Heart left ventricle (tissue), 11 donors: ENCODE results near the gene PLSCR3. TPM values are rescaled to one million over a fixed set of nuclear protein-coding genes. Genes with fewer than 3 reads are reported as not detected.

Experiments
- polyA plus RNA-seq, 2 donors: library from polyadenylated mRNA; stranded (reverse); fragments of 200-250 nt; gene quantifications; one replicate each; pipeline ENCODE4 v1.2.3, GENCODE V29; 2013
- total RNA-seq, 9 donors: library from RNA; depleted of rRNA in 2 of 9; stranded (reverse); fragments of >200 nt in 2 of 9; fragmentation: NEBNext Ultra II Directional in 3 of 9; extraction: Animal tissue kit (Norgen Biotek cat#: 25700) in 3 of 9; gene quantifications; one replicate each; pipeline versions ENCODE4 v1.1.0 to v1.2.4, GENCODE V29; 2016 to 2023
- donor health status: ischemic (EF 13 %, LVEDD 7.1; RV severe dilation, severe dysfunction).
- donor health status: healthy with polysubstance abuse.
- donor health status: DM: no; HTN: yes; CAD: no.
- donor health status: DM: no; HTN: no; CAD: no.
- donor health status: ischemic (EF 25% LVEDD 5.7; RV mildly dilated, moderate dysfunction).
- donor health status: healthy.
- donor health status: DM: yes; HTN: yes; CAD: no.
- donor health status: PGD.
- donor health status: nonischemic (EF 23%, LVEDD 6.1; RV moderate dilation, normal function).

PLSCR3 gene
- total and polyA plus RNA-seq, 11 donors: 14.3 to 29.5 (median 16.9) TPM

Other genes with a start within 250 kb of the PLSCR3 start
Only the 30 nearest of the 38 such genes appear.
- gene ACADVL, start 174.6 kb downstream of the PLSCR3 start, total RNA-seq: 1,000 to 10,000 TPM in 7 of 9 donors, 100 to 1,000 TPM in 2; 874 to 2,110 (median 1,385) TPM
- 1,000 to 10,000 TPM in 1 of 2 donors, 100 to 1,000 TPM in 1; 601 to 2,758 TPM for gene ACADVL, start 174.6 kb downstream of the PLSCR3 start, polyA plus RNA-seq
- gene DVL2, start 160.0 kb downstream of the PLSCR3 start, total RNA-seq: 10 to 100 TPM; 14.0 to 28.6 (median 17.8) TPM
- gene DVL2, start 160.0 kb downstream of the PLSCR3 start, polyA plus RNA-seq: 10 to 100 TPM; 13.0 to 15.6 TPM
- 10 to 100 TPM; 19.1 to 36.7 (median 23.0) TPM for gene PHF23, start 155.1 kb downstream of the PLSCR3 start, total RNA-seq
- 10 to 100 TPM; 13.7 to 31.8 TPM for gene PHF23, start 155.1 kb downstream of the PLSCR3 start, polyA plus RNA-seq
- 100 to 1,000 TPM; 293 to 591 (median 491) TPM for gene GABARAP, start 152.1 kb downstream of the PLSCR3 start, total RNA-seq
- gene GABARAP, start 152.1 kb downstream of the PLSCR3 start, polyA plus RNA-seq: 100 to 1,000 TPM; 580 to 674 TPM
- gene CTDNEP1, start 142.8 kb downstream of the PLSCR3 start, total RNA-seq: 100 to 1,000 TPM in 6 of 9 donors, 10 to 100 TPM in 3; 54.0 to 126 (median 107) TPM
- gene CTDNEP1, start 142.8 kb downstream of the PLSCR3 start, polyA plus RNA-seq: 100 to 1,000 TPM in 1 of 2 donors, 10 to 100 TPM in 1; 54.4 to 120 TPM
- 10 to 100 TPM; 28.0 to 87.2 (median 52.6) TPM for gene ELP5, start 142.3 kb downstream of the PLSCR3 start, total RNA-seq
- gene ELP5, start 142.3 kb downstream of the PLSCR3 start, polyA plus RNA-seq: 10 to 100 TPM; 33.5 to 47.0 TPM
- 1 to 10 TPM in 5 of 9 donors, under 1 TPM in 2, not detected in 2; 0.36 to 2.6 (median 2.0) TPM for gene CLDN7, start 132.0 kb downstream of the PLSCR3 start, total RNA-seq
- 1 to 10 TPM; 1.1 to 1.3 TPM for gene CLDN7, start 132.0 kb downstream of the PLSCR3 start, polyA plus RNA-seq
- 100 to 1,000 TPM in 7 of 9 donors, 10 to 100 TPM in 2; 82.0 to 184 (median 172) TPM for gene SLC2A4, start 112.8 kb downstream of the PLSCR3 start, total RNA-seq
- 100 to 1,000 TPM in 1 of 2 donors, 10 to 100 TPM in 1; 48.5 to 107 TPM for gene SLC2A4, start 112.8 kb downstream of the PLSCR3 start, polyA plus RNA-seq
- 1 to 10 TPM in 1 of 9 donors, under 1 TPM in 8; 0.32 to 1.6 (median 0.56) TPM for gene YBX2, start 99.9 kb downstream of the PLSCR3 start, total RNA-seq
- 1 to 10 TPM in 1 of 2 donors, under 1 TPM in 1; 0.43 to 2.0 TPM for gene YBX2, start 99.9 kb downstream of the PLSCR3 start, polyA plus RNA-seq
- 100 to 1,000 TPM; 120 to 500 (median 257) TPM for gene EIF5A, start 86.9 kb downstream of the PLSCR3 start, total RNA-seq
- 100 to 1,000 TPM; 403 to 934 TPM for gene EIF5A, start 86.9 kb downstream of the PLSCR3 start, polyA plus RNA-seq
- 100 to 1,000 TPM in 1 of 9 donors, 10 to 100 TPM in 8; 51.0 to 118 (median 61.2) TPM for gene GPS2, start 79.2 kb downstream of the PLSCR3 start, total RNA-seq
- 10 to 100 TPM; 81.6 to 88.4 TPM for gene GPS2, start 79.2 kb downstream of the PLSCR3 start, polyA plus RNA-seq
- gene NEURL4, start 65.2 kb downstream of the PLSCR3 start, total RNA-seq: 10 to 100 TPM; 13.6 to 39.2 (median 27.6) TPM
- gene NEURL4, start 65.2 kb downstream of the PLSCR3 start, polyA plus RNA-seq: 10 to 100 TPM; 23.0 to 29.6 TPM
- 10 to 100 TPM in 5 of 9 donors, 1 to 10 TPM in 3, under 1 TPM in 1; 0.88 to 24.2 (median 16.4) TPM for gene ACAP1, start 58.0 kb downstream of the PLSCR3 start, total RNA-seq
- 1 to 10 TPM; 2.6 to 6.1 TPM for gene ACAP1, start 58.0 kb downstream of the PLSCR3 start, polyA plus RNA-seq
- 1 to 10 TPM; 3.4 to 9.0 (median 5.9) TPM for gene KCTD11, start 42.4 kb downstream of the PLSCR3 start, total RNA-seq
- 1 to 10 TPM; 6.4 to 9.6 TPM for gene KCTD11, start 42.4 kb downstream of the PLSCR3 start, polyA plus RNA-seq
- gene TMEM95, start 39.4 kb downstream of the PLSCR3 start, total RNA-seq: not detected
- gene TMEM95, start 39.4 kb downstream of the PLSCR3 start, polyA plus RNA-seq: not detected
- 1 to 10 TPM; 1.4 to 6.2 (median 2.2) TPM for gene TNK1, start 13.4 kb downstream of the PLSCR3 start, total RNA-seq
- gene TNK1, start 13.4 kb downstream of the PLSCR3 start, polyA plus RNA-seq: 1 to 10 TPM; 1.8 to 2.1 TPM
- gene TMEM256, start 9.6 kb upstream of the PLSCR3 start, total RNA-seq: 10 to 100 TPM; 51.9 to 78.7 (median 69.5) TPM
- gene TMEM256, start 9.6 kb upstream of the PLSCR3 start, polyA plus RNA-seq: 100 to 1,000 TPM in 1 of 2 donors, 10 to 100 TPM in 1; 74.4 to 195 TPM
- gene NLGN2, start 13.3 kb upstream of the PLSCR3 start, total RNA-seq: 10 to 100 TPM in 2 of 9 donors, 1 to 10 TPM in 7; 4.6 to 12.9 (median 7.3) TPM
- gene NLGN2, start 13.3 kb upstream of the PLSCR3 start, polyA plus RNA-seq: 10 to 100 TPM in 1 of 2 donors, 1 to 10 TPM in 1; 3.5 to 11.1 TPM
- not detected for gene SPEM1, start 25.8 kb upstream of the PLSCR3 start, total RNA-seq
- not detected for gene SPEM1, start 25.8 kb upstream of the PLSCR3 start, polyA plus RNA-seq
- gene SPEM2, start 31.1 kb upstream of the PLSCR3 start, total RNA-seq: not detected
- gene SPEM2, start 31.1 kb upstream of the PLSCR3 start, polyA plus RNA-seq: not detected
- gene SPEM3, start 34.3 kb upstream of the PLSCR3 start, total RNA-seq: not detected
- gene SPEM3, start 34.3 kb upstream of the PLSCR3 start, polyA plus RNA-seq: not detected
- 1 to 10 TPM; 1.7 to 6.8 (median 4.0) TPM for gene TMEM102, start 40.9 kb upstream of the PLSCR3 start, total RNA-seq
- 1 to 10 TPM; 1.8 to 4.5 TPM for gene TMEM102, start 40.9 kb upstream of the PLSCR3 start, polyA plus RNA-seq
- gene FGF11, start 45.0 kb upstream of the PLSCR3 start, total RNA-seq: 1 to 10 TPM; 2.8 to 9.6 (median 7.8) TPM
- gene FGF11, start 45.0 kb upstream of the PLSCR3 start, polyA plus RNA-seq: 1 to 10 TPM; 1.6 to 9.6 TPM
- 10 to 100 TPM in 7 of 9 donors, 1 to 10 TPM in 2; 8.2 to 14.2 (median 11.0) TPM for gene CHRNB1, start 50.5 kb upstream of the PLSCR3 start, total RNA-seq
- 10 to 100 TPM; 11.2 to 27.3 TPM for gene CHRNB1, start 50.5 kb upstream of the PLSCR3 start, polyA plus RNA-seq
- gene ZBTB4, start 85.1 kb upstream of the PLSCR3 start, total RNA-seq: 10 to 100 TPM; 51.8 to 77.2 (median 59.5) TPM
- gene ZBTB4, start 85.1 kb upstream of the PLSCR3 start, polyA plus RNA-seq: 10 to 100 TPM; 29.3 to 35.3 TPM
- not detected for gene SLC35G6, start 86.9 kb upstream of the PLSCR3 start, total RNA-seq
- gene SLC35G6, start 86.9 kb upstream of the PLSCR3 start, polyA plus RNA-seq: under 1 TPM in 1 of 2 donors, not detected in 1; 0.08 TPM
- gene POLR2A, start 89.8 kb upstream of the PLSCR3 start, total RNA-seq: 10 to 100 TPM; 31.4 to 77.6 (median 50.7) TPM
- gene POLR2A, start 89.8 kb upstream of the PLSCR3 start, polyA plus RNA-seq: 10 to 100 TPM; 17.3 to 18.5 TPM
- gene TNFSF12, start 154.5 kb upstream of the PLSCR3 start, total RNA-seq: 10 to 100 TPM; 20.3 to 49.5 (median 35.1) TPM
- gene TNFSF12, start 154.5 kb upstream of the PLSCR3 start, polyA plus RNA-seq: 10 to 100 TPM; 19.6 to 36.8 TPM
- 10 to 100 TPM in 3 of 9 donors, 1 to 10 TPM in 6; 3.7 to 43.0 (median 6.4) TPM for gene TNFSF13, start 164.2 kb upstream of the PLSCR3 start, total RNA-seq
- gene TNFSF13, start 164.2 kb upstream of the PLSCR3 start, polyA plus RNA-seq: 1 to 10 TPM; 6.9 to 7.1 TPM
- gene SENP3, start 167.4 kb upstream of the PLSCR3 start, total RNA-seq: 10 to 100 TPM; 26.4 to 59.5 (median 28.9) TPM
- 10 to 100 TPM; 29.1 to 65.5 TPM for gene SENP3, start 167.4 kb upstream of the PLSCR3 start, polyA plus RNA-seq